GM12873 (cell line): ENCODE data around the gene CLCN5.

Experiments used
- TF ChIP-seq, protein P1 (sequence below): IDR thresholded peaks from 2 replicates; pipeline ENCODE4 v1.5.1; 2012; ENCODE audit warnings: low read depth, mild to moderate bottlenecking, moderate library complexity, low read length, control low read depth; ENCODE audit not compliant: insufficient read depth; ENCODE audit errors: missing control alignments

Gene CLCN5

DNA sequence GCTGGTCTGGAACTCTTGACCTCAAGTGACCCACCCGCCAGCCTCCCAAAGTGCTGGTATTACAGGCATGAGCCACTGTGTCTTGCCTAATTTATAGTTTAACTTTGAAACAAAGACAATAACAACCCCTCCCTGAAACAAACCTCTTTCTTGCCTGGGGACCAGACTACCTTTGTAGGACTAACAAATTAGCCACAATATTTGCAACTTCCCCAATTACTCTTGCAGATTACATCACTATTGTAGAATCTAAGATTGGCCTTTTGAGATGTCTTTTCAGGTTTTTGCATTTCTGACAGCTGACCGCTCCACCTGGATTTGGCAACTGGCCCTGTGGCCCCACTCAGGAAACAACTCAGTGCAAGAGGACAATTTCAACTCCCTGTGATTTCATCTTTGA lies 193.6 kb downstream of the CLCN5 start:
- TF ChIP-seq, protein P1, sequence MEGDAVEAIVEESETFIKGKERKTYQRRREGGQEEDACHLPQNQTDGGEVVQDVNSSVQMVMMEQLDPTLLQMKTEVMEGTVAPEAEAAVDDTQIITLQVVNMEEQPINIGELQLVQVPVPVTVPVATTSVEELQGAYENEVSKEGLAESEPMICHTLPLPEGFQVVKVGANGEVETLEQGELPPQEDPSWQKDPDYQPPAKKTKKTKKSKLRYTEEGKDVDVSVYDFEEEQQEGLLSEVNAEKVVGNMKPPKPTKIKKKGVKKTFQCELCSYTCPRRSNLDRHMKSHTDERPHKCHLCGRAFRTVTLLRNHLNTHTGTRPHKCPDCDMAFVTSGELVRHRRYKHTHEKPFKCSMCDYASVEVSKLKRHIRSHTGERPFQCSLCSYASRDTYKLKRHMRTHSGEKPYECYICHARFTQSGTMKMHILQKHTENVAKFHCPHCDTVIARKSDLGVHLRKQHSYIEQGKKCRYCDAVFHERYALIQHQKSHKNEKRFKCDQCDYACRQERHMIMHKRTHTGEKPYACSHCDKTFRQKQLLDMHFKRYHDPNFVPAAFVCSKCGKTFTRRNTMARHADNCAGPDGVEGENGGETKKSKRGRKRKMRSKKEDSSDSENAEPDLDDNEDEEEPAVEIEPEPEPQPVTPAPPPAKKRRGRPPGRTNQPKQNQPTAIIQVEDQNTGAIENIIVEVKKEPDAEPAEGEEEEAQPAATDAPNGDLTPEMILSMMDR = no peak

- TF ChIP-seq, protein P1 = no peak
Observed at GRCh38 chrX:50117476-50117875, 195.1 kb downstream of the CLCN5 start.

GRCh38 chrX:50125480-50125879 lies 203.1 kb downstream of the CLCN5 start:
- TF ChIP-seq, protein P1 = no peak

DNA sequence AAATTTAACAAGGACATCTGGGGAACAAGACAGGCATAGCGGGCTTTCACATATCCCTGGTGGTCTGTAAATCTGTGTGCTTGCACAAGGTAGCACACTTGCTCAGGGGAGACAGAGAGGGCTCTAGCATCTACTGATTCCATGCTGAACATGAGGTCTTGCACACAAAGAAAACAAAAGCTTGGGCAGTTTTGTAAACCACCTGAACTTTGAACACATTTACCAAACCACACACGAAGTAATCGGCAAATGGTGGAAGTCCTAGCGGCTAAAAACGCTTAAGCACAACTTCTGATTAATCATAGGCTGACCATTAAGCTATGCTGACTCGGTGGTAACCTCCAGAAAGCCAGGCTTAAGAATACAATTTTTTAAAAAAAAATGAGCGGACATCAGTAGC lies 225.6 kb downstream of the CLCN5 start:
- TF ChIP-seq, protein P1 = no peak
